ENCODE data around the gene MAPK9.

DNA sequence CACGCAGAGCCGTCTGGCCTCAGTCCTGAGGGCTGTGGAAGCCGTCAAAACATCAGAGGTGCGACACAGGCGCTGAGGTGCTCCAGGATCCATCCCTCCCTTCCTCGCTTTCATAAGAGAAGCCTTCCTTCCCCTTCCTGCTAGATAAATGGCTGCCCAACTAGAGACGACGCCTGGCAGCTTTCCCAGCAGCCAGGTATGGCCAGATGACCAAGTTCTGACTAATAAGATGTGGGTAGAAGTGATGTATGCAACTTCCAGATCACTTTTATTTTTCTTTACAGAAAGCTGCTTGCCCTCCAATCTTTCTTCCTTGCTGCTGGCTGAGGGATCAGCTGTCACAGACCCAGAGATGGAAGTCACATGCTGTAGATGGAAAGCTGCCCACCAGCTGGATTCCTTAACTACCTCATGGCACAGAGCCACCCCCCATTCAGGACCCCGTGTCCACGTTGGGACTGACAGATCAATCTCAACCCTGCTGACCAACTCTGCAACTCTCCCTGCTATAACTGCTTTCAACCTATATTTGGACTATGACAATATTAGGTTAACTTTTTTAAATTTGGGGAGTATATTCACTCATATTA lies 8.8 kb downstream of the MAPK9 start:
- TF ChIP-seq, protein P1, sequence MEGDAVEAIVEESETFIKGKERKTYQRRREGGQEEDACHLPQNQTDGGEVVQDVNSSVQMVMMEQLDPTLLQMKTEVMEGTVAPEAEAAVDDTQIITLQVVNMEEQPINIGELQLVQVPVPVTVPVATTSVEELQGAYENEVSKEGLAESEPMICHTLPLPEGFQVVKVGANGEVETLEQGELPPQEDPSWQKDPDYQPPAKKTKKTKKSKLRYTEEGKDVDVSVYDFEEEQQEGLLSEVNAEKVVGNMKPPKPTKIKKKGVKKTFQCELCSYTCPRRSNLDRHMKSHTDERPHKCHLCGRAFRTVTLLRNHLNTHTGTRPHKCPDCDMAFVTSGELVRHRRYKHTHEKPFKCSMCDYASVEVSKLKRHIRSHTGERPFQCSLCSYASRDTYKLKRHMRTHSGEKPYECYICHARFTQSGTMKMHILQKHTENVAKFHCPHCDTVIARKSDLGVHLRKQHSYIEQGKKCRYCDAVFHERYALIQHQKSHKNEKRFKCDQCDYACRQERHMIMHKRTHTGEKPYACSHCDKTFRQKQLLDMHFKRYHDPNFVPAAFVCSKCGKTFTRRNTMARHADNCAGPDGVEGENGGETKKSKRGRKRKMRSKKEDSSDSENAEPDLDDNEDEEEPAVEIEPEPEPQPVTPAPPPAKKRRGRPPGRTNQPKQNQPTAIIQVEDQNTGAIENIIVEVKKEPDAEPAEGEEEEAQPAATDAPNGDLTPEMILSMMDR (IDR thresholded peaks at IDR 0.05; ENCODE audit: poor library complexity) = no peak
- TF ChIP-seq EZH2 (IDR thresholded peaks at IDR 0.05; ENCODE audit: borderline replicate concordance) = no peak
- no peak for TF ChIP-seq EZH2phosphoT487 (IDR thresholded peaks at IDR 0.05; ENCODE audit: low read depth, severe bottlenecking, unreplicated experiment)
